Measurements from ENCODE around the gene SASH3. TPM values are rescaled to one million over a fixed set of nuclear protein-coding genes. Genes with fewer than 3 reads are reported as not detected.

The SASH3 gene
- total RNA-seq, 4 donors from 2014 or later, result 0.26 to 4.1 (median 2.9) TPM

DNA sequence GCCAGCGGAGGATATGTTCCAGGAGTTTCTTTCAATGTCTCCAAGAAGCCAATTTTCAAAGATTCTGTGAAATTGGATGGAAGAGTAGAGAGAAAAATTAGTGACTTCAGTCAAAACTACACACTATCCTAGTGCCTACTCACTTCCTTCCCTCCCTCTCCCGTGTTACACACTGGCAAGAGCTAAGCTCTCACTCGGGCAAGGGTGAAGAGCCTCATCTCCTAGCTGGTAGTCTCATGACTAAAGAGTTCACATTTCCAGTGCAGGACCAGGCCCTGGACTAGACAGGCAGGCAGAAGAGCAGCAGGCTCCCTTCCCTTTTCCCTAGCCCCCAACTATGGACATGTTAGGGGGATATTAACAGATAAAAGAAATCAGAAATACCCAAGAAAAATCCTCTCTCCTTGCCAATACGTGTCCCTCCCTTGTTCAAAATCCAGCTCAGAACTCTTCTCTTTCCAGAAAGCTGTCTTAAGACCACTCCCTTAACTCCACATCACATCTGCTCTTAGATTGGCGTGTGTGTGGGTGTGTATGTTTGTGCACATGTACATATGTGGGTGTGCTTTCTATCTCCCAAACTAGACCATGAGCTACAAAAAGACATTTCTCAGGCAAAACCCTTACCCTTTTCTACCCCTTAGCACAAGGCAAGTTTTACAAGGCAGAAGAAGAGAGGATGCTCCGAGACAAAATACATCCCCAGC is 34.1 kb downstream of the SASH3 start:
- intact Hi-C loops (cut with DNase I; ENCODE audit: low total_unique reads), result no loop called here
- H3K27ac ChIP-seq, result no peak overlapping the region

DNA sequence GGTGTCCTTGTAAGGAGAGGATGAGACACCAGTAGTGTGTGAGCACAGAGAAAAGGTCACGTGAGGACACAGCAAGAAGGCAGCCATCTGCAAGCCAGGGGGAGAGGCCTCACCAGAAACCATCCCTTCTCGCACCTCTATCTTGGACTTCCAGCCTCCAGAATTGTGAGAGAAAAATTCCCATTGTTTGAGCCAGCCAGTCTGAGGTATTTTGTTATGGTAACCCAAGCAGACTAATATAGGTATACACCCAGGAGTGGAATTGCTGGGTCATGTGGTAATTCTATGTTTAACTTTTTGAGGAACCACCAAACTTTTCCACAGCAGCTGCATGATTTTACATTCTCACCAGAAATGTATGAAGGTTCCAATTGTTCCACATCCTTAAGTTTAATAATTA is 38.4 kb downstream of the SASH3 start:
- intact Hi-C loops (cut with DNase I; ENCODE audit: low total_unique reads), result no loop called here
- no peak for DNase-seq

More for the DNA sequence above, 34.1 kb downstream of the SASH3 start:
- no peak for DNase-seq
- no peak for TF ChIP-seq POLR2A (IDR thresholded peaks at IDR 0.05)
- TF ChIP-seq, protein P1, sequence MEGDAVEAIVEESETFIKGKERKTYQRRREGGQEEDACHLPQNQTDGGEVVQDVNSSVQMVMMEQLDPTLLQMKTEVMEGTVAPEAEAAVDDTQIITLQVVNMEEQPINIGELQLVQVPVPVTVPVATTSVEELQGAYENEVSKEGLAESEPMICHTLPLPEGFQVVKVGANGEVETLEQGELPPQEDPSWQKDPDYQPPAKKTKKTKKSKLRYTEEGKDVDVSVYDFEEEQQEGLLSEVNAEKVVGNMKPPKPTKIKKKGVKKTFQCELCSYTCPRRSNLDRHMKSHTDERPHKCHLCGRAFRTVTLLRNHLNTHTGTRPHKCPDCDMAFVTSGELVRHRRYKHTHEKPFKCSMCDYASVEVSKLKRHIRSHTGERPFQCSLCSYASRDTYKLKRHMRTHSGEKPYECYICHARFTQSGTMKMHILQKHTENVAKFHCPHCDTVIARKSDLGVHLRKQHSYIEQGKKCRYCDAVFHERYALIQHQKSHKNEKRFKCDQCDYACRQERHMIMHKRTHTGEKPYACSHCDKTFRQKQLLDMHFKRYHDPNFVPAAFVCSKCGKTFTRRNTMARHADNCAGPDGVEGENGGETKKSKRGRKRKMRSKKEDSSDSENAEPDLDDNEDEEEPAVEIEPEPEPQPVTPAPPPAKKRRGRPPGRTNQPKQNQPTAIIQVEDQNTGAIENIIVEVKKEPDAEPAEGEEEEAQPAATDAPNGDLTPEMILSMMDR (IDR thresholded peaks at IDR 0.05), result no peak
- Histone ChIP-seq H3K4me3 (no peak overlapping the region), H3K36me3 (no peaks in the 10 kb centered on the region), H3K4me1 (no peaks in the 10 kb centered on the region), H3K9me3 (no peaks in the 10 kb centered on the region), H3K27me3 (no peaks in the 10 kb centered on the region)

DNA sequence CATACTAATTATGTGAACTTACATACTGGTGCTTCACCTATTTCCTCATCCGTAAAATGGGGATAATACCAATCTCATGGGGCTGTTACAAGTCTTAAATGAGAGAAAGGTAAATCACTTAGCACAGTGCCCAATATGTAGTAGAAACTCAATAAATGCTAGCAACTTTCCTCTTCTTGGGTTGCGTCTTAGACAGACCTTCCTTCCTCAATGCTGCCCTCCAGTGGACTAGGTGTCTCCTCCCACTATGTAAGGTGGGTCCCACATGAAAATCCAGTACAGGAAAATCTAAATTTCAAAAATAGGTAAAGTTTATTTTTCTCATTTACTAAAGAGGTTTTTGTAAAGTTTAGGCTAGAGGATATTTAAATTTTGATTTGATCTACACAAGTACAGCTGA is 43.4 kb downstream of the SASH3 start:
- no peaks in the 10 kb centered on the region for H3K4me1 ChIP-seq

More for the DNA sequence above, 38.4 kb downstream of the SASH3 start:
- Histone ChIP-seq H3K36me3 (no peaks in the 10 kb centered on the region), H3K4me3 (no peak overlapping the region), H3K27ac (no peak overlapping the region), H3K9me3 (no peaks in the 10 kb centered on the region), H3K27me3 (no peaks in the 10 kb centered on the region), H3K4me1 (no peaks in the 10 kb centered on the region)
- TF ChIP-seq, protein P1 (IDR thresholded peaks at IDR 0.05), result no peak
- no peak for TF ChIP-seq POLR2A (IDR thresholded peaks at IDR 0.05)

DNA sequence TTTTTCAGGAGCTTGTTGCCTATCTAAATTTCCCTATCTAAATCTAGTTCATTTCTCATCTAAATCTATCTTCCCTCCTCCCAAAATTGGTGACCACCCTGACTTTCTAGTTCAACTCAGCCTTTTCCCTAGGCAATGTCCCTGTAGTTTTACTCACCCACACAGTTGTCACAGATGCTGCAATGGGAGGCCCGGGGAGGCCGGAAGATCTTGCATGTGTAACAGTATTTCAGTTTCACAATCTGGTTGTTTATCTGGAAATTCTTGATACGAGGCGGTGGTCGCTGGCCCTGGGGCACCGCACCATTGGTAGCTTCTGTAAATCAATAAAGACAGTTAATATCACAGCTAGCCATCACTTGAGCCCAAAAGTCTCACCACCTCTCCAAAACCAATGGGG is 43.8 kb downstream of the SASH3 start:
- H3K9me3 ChIP-seq, result no peaks in the 10 kb centered on the region
- no peaks in the 10 kb centered on the region for H3K27me3 ChIP-seq
- TF ChIP-seq, protein P1 (IDR thresholded peaks at IDR 0.05), result no peak
- no peak for TF ChIP-seq POLR2A (IDR thresholded peaks at IDR 0.05)
- no peaks in the 10 kb centered on the region for H3K4me1 ChIP-seq
- no peak overlapping the region for H3K27ac ChIP-seq
- no peaks in the 10 kb centered on the region for H3K36me3 ChIP-seq
- no peak for DNase-seq
- H3K4me3 ChIP-seq, result no peak overlapping the region
- intact Hi-C loops (cut with DNase I; ENCODE audit: low total_unique reads), result no loop called here

More for the DNA sequence above, 43.4 kb downstream of the SASH3 start:
- Histone ChIP-seq H3K36me3 (no peaks in the 10 kb centered on the region), H3K9me3 (no peaks in the 10 kb centered on the region), H3K27me3 (no peaks in the 10 kb centered on the region), H3K4me3 (no peak overlapping the region), H3K27ac (no peak overlapping the region)
- TF ChIP-seq POLR2A (IDR thresholded peaks at IDR 0.05), result no peak
- TF ChIP-seq, protein P1 (IDR thresholded peaks at IDR 0.05), result peak in 3 of 4 experiments; percentile 26 to 34 (median 33)
- DNase-seq, result peak; percentile 22 to 32
- intact Hi-C loops (cut with DNase I; ENCODE audit: low total_unique reads), result no loop called here

DNA sequence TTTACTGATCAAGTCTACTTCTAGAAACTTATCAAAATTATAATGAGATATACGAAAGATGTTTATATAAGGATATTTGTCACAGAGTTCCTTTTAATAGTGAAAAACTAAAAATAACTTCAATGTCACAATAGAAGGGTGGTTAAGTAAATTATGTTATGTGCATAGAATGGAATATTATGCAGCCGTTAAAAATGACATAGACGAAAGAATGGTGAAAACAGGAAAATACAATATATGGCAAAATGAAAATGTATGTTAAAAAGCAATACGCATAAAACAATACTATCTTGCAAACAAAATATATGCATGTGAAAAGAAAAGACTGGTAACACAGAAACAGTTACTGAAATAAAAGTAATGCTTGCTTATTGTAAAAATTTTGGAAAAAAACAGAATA is 44.9 kb downstream of the SASH3 start:
- intact Hi-C loops (cut with DNase I; ENCODE audit: low total_unique reads), result no loop called here
- no peaks in the 10 kb centered on the region for H3K4me1 ChIP-seq
- H3K36me3 ChIP-seq, result no peaks in the 10 kb centered on the region
- TF ChIP-seq, protein P1 (IDR thresholded peaks at IDR 0.05), result no peak
- no peak for TF ChIP-seq POLR2A (IDR thresholded peaks at IDR 0.05)
- H3K27me3 ChIP-seq, result no peaks in the 10 kb centered on the region
- H3K9me3 ChIP-seq, result no peaks in the 10 kb centered on the region
- no peak overlapping the region for H3K27ac ChIP-seq
- H3K4me3 ChIP-seq, result no peak overlapping the region
- DNase-seq, result no peak
